Activated T-helper 1 cell treated with anti-CD3 and anti-CD28 coated beads, Interleukin-12 subunit alpha, Interleukin-12 subunit beta, Interleukin-2, Interleukin-4 antibody, amounts not matched to agents 30 ng/mL and 10 ng/mL and 1 ng/mL, durations not matched to agents 14 hours and 24 hours and 36 hours (primary cell): Measurements from ENCODE around the gene ZNF773. TPM values are rescaled to one million over a fixed set of nuclear protein-coding genes. Genes with fewer than 3 reads are reported as not detected.
"Not testable (repeated sequence)": the region's sequence is repeated elsewhere in the genome, so short reads cannot be mapped to it uniquely, and the experiment has no call there.

Experiments
- DNase-seq: peaks from one replicate; pipeline ENCODE4 v3.0.0; 2021; ENCODE audit warnings: low spot score
- H3K27ac Mint-ChIP-seq: one replicate; pipeline ENCODE4 v1.8.0; 2021; ENCODE audit warnings: mild to moderate bottlenecking, mixed read lengths
- H3K27me3 Mint-ChIP-seq: one replicate; pipeline ENCODE4 v1.8.0; 2022; ENCODE audit warnings: mild to moderate bottlenecking, moderate library complexity, mixed read lengths; ENCODE audit not compliant: insufficient read depth
- H3K36me3 Mint-ChIP-seq: one replicate; pipeline ENCODE4 v1.8.0; 2021; ENCODE audit warnings: low read depth, mixed read lengths
- H3K4me1 Mint-ChIP-seq: one replicate; pipeline ENCODE4 v1.8.0; 2021; ENCODE audit warnings: low read depth, mixed read lengths
- H3K4me3 Mint-ChIP-seq: one replicate; pipeline ENCODE4 v1.8.0; 2021; ENCODE audit warnings: mild to moderate bottlenecking, moderate library complexity, mixed read lengths
- H3K9me3 Mint-ChIP-seq: one replicate; pipeline ENCODE4 v1.8.0; 2021; ENCODE audit warnings: mixed read lengths
- intact Hi-C: fragments of 100-400 bp; cut with micrococcal nuclease; formaldehyde crosslinking; loops from one replicate; pipeline ENCODE4 v1.15.1; 2024
- total RNA-seq: library from RNA; stranded (reverse); gene quantifications from 2 replicates; pipeline ENCODE4 v1.2.3, GENCODE V29; 2022

The ZNF773 gene
- 5.0 and 5.8 TPM in 2 replicates for total RNA-seq

DNA sequence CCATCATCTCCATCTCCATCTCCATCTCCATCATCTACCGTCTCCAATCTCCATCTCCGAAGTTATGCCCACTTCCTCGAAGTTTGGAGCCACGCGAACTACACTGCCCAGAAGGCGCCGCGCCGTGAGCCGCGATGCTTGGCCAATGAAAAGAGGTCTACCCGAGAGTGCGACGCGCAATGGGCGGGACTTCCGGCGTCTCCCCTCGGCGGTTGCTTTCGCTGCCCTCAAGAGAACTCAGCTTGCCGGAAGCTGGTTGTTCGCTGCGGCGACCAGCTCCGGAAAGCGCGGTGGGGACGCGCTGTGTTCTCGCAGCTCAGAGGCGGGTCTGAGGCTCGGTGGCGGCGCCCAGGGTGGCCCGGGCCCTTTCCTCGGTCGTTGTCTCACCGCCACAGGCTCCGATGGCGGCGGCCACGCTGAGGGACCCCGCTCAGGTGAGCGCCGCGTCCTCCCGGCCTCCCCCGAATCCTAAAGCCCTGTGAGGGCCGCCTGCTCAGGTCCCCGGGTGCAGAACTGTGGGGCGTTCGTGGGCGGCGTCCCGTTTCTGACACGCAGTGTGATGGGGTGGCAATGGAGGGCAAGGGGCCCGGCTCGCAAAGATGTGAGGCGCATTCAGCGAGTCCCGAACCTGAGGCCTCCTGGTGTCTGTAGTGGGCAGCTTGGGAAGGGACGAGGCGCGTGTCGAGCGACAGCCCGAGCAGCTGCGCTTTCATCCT is at the start of gene ZNF773:
Gene ZNF773 (plus strand): TSS at position 259 of the 716 bp plus-strand sequence. CDS start 143 bp downstream, at position 402.
- peak within 1 kb of the TSS; percentile 87 for H3K27ac Mint-ChIP-seq
- H3K4me3 Mint-ChIP-seq: peak within 1 kb of the TSS; percentile 81
- H3K36me3 Mint-ChIP-seq: peaks cover 44% of the 10 kb centered on the region
- H3K9me3 Mint-ChIP-seq: peaks cover 63% of the 10 kb centered on the region
- peak; percentile 93 for DNase-seq
- intact Hi-C loops: loop anchor here (1.0 to 2.0 kb wide), 10 partner anchors 13 to 940 kb away; partner anchors contain the start of genes ZNF132, ZNF17, ZNF419 and ZNF460
- H3K4me1 Mint-ChIP-seq: peaks cover 22% of the 10 kb centered on the region
- not testable (repeated sequence) for H3K27me3 Mint-ChIP-seq

DNA sequence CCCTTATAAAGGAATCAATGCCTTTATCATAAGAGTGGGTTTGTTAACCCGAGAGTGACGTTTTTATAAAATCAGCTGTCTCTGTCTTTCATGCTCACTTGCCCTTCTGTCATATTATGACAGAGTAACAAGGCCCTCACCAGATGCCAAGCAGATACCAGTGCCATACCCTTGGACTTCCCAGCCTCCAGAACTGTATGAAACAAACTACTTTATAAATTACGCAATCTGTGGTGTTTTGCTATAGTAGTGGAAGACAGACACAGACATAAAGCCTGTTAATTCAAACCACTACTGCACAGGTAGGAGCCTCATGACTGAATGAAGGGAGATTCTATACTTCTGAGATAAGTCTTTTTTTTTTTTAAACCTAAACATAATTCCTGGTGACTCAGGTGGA is 47.4 kb upstream of the ZNF773 start:
- intact Hi-C loops: no loop called here
- Mint-ChIP-seq H3K4me3 (no peak overlapping the region), H3K27me3 (no peaks in the 10 kb centered on the region), H3K9me3 (peaks cover 57% of the 10 kb centered on the region), H3K27ac (no peak overlapping the region), H3K36me3 (peaks cover 3% of the 10 kb centered on the region), H3K4me1 (no peaks in the 10 kb centered on the region)
- DNase-seq: no peak

DNA sequence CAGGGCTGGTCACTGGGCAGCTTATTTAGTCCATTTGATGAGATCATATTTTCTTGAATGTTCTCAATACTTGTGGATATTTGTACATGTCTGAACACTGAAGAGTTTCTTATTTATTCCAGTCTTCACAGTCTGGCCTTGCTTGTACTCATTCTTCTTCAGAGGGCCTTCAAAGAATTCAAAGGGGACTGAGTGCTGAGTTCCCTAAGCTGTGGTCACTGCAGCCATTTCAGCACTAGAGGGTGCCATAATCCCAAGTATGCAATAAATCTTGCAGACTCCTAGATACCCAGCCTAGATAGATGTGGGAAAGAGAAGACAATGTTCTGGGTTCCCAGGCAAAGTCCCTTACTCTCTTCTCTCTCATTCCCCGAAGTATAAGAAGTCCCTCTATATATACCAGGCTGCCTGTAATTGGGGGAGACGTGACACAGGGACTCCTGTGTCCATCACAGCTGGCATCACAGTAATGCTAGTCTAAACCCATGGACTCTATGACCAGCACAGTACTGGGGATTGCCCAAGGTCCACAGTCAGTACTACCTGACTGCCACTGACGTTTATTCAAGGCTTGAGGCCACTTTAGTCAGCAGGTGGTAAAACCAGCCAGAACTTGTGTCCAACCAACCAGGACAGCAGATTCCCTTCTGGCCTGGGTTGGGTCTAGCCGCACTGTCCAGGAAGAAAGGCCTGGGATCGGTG is 33.9 kb upstream of the ZNF773 start:
- DNase-seq: peak; percentile 19
- Mint-ChIP-seq H3K4me1 (no peaks in the 10 kb centered on the region), H3K9me3 (peaks cover 67% of the 10 kb centered on the region), H3K27ac (no peak overlapping the region), H3K4me3 (no peak overlapping the region), H3K36me3 (peaks cover 1% of the 10 kb centered on the region), H3K27me3 (no peaks in the 10 kb centered on the region)
- intact Hi-C loops: loop anchor here (1.0 kb wide), 1 partner anchor 689 kb away; no protein-coding TSS in a partner anchor

DNA sequence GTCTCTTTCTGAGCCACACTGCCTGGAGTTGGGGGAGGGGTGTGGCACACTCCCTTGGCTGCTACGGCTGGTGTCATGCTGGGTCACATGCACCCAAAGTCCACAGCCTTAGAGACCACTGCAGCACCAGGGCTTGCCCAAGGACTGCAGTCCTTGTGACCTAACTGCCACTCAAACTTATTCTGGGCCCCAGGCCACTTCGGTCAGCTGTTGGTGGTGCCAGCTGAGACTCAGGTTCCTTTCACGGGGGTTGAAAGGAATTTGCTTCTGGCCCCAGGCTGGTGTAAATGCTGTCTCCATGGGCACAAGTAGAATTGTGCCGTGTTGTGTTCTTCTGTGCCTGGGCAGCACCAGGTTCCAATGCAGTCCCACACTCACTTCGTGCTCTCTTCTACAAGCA is 33.2 kb upstream of the ZNF773 start:
- intact Hi-C loops: no loop called here
- H3K9me3 Mint-ChIP-seq: peaks cover 67% of the 10 kb centered on the region
- no peak overlapping the region for H3K27ac Mint-ChIP-seq

DNA sequence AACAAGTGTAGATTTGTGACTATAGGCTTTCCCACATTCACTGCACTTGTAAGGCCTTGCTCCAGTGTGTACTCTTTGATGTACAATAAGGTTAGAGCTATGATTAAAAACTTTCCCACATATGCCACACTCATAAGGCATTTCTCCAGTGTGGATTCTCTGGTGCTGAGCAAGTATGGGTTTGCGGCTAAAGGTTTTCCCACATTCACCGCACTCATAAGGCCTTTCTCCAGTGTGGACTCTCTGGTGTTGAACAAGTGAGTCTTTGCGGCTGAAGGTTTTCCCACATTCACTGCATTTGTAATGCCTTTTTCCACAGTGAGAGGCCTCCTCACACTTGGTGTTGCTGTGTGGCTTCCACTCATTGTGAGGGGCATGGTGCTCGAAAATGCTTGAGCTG is 26.1 kb upstream of the ZNF773 start:
- H3K9me3 Mint-ChIP-seq: peaks cover 91% of the 10 kb centered on the region
- H3K27me3 Mint-ChIP-seq: no peaks in the 10 kb centered on the region
- H3K4me1 Mint-ChIP-seq: peaks cover 11% of the 10 kb centered on the region
- intact Hi-C loops: no loop called here
- peaks cover 29% of the 10 kb centered on the region for H3K36me3 Mint-ChIP-seq
- no peak for DNase-seq
- no peak overlapping the region for H3K4me3 Mint-ChIP-seq
- H3K27ac Mint-ChIP-seq: no peak overlapping the region

More for the DNA sequence above, 33.2 kb upstream of the ZNF773 start:
- Mint-ChIP-seq H3K4me3 (no peak overlapping the region), H3K36me3 (peaks cover 3% of the 10 kb centered on the region), H3K27me3 (no peaks in the 10 kb centered on the region), H3K4me1 (no peaks in the 10 kb centered on the region)
- DNase-seq: no peak

DNA sequence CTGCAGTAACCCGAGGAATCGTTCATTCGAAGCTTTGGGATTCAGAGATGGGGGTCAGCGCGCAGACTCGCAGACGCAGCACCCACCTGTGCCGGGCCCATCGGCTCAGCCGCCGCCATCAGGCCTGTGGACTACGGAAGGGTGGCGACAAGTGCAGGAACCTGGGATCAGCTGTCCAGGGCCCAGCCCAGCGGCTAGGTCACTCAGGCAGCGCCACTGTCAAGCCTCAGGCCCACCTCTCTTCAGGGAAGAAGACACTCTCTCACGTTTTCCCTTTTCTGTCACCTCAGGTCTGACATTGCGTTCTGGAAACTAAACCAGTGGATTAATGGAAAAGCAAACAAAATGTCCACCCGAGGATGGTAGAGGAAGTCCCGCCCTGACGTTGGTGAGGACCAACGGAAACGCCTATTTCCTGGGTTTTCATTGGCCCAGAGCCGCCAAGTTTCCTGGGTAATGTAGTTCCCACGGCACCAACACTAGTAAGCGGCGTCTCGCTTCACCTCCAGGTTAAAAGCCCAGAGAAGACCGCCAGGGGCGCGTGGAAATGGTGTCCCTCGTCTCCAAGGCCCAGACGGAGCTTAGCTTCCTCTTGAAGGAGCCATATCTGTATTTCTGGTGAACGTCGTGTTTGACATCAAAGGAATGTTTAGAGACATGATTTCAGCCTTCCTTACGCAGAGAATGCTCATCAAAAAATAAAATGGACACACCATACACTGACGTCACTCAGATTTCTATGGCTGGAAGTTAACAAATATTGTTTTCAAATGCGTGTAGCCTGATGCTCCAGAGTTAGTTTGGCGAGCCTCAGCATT is 22.3 kb upstream of the ZNF773 start, which contains the start of gene ZNF772:
Gene ZNF772 (minus strand): TSS at position 376 of the 818 bp plus-strand sequence. CDS start 257 bp downstream, at position 119.
- DNase-seq: peak; percentile 80
- intact Hi-C loops: loop anchor here (1.0 to 5.0 kb wide), 5 partner anchors 10 to 205 kb away; partner anchors contain the start of genes TRAPPC2B, ZNF419, ZNF547 and ZNF551
- peak within 1 kb of the TSS; percentile 89 for H3K27ac Mint-ChIP-seq
- H3K4me3 Mint-ChIP-seq: peak within 1 kb of the TSS; percentile 90
- peaks cover 73% of the 10 kb centered on the region for H3K9me3 Mint-ChIP-seq
- H3K36me3 Mint-ChIP-seq: peaks cover 25% of the 10 kb centered on the region
- no peaks in the 10 kb centered on the region for H3K27me3 Mint-ChIP-seq
- peaks cover 11% of the 10 kb centered on the region for H3K4me1 Mint-ChIP-seq

DNA sequence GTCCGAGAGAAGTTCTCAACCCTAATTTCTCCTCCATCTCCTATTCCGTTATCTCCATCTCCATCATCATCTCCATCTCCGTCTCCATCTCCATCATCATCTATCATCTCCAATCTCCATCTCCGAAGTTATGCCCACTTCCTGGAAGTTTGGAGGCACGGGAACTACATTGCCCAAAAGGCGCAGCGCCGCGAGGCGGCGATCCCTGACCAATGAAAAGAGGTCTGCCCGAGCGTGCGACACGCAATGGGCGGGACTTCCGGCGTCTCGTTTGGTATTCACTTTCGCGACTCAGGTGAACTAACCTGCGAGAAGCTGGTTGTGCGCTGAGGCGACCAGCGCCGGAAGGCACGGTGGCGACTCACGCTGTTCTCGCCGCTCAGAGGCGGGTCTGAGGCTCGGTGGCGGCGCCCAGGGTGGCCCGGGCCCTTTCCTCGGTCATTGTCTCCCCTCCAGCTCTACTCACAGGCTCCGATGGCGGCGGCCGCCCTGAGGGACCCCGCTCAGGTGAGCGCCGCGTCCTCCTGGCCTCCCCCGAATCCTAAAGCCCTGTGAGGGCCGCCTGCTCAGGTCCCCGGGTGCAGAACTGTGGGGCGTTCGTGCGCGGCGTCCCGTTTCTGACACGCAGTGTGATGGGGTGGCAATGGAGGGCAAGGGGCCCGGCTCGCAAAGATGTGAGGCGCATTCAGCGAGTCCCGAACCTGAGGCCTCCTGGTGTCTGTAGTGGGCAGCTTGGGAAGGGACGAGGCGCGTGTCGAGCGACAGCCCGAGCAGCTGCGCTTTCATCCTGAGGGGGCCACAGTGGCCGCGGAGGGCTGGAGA is 12.1 kb upstream of the ZNF773 start, which contains the start of gene ZNF419:
Gene ZNF419 (plus strand): TSS at position 274 of the 822 bp plus-strand sequence. CDS start 201 bp downstream, at position 475.
- intact Hi-C loops: loop anchor here (1.0 to 5.0 kb wide), 11 partner anchors 10 to 695 kb away; partner anchors contain the start of genes TRAPPC2B, ZNF17, ZNF211 and ZNF264
- Mint-ChIP-seq H3K27ac (peak within 1 kb of the TSS; percentile 59), H3K4me3 (peak within 1 kb of the TSS; percentile 76), H3K36me3 (peaks cover 27% of the 10 kb centered on the region), H3K9me3 (peaks cover 48% of the 10 kb centered on the region), H3K4me1 (peaks cover 16% of the 10 kb centered on the region)
- DNase-seq: peak; percentile 89
- H3K27me3 Mint-ChIP-seq: not testable (repeated sequence)

DNA sequence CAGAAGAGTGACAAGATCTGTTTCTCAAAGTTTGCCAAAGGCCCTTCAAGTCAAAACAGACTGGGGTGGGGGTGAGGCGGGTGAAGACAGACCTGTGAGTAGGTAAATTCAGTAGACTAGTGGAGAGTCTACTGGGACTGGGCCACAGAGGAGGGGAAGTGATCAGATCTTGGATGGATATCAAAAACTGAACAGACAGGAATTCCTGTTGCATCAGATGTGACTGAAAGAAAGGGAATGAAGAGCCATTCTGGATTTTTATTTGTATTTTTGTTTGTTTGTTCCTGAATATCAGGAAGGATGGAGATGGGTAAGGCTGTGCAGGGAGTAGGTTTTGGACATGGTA is 11.5 kb upstream of the ZNF773 start:
- intact Hi-C loops: loop anchor here (5.0 kb wide), 2 partner anchors 296 to 694 kb away; partner anchors contain the start of genes ZNF264 and ZNF274
- H3K4me3 Mint-ChIP-seq: peak overlapping the region; percentile 76
- peaks cover 32% of the 10 kb centered on the region for H3K36me3 Mint-ChIP-seq
- H3K27ac Mint-ChIP-seq: peak overlapping the region; percentile 59
- not testable (repeated sequence) for H3K27me3 Mint-ChIP-seq, DNase-seq
- peaks cover 52% of the 10 kb centered on the region for H3K9me3 Mint-ChIP-seq
- H3K4me1 Mint-ChIP-seq: peaks cover 16% of the 10 kb centered on the region

DNA sequence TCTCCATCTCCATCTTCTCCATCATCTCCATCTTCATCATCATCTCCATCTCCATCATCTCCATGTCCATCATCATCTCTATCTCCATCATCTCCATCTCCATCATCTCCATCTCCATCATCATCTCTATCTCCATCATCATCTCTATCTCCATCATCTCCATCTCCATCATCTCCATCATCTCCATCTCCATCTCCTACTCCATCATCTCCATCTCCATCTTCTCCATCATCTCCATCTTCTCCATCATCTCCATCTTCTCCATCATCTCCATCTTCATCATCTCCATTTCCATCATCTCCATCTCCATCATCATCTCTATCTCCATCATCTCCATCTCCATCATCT is 432 bp upstream of the ZNF773 start:
- peaks cover 44% of the 10 kb centered on the region for H3K36me3 Mint-ChIP-seq
- H3K4me3 Mint-ChIP-seq: peak overlapping the region; percentile 81
- peak overlapping the region; percentile 87 for H3K27ac Mint-ChIP-seq
- H3K4me1 Mint-ChIP-seq: peaks cover 22% of the 10 kb centered on the region
- H3K27me3 Mint-ChIP-seq, DNase-seq: not testable (repeated sequence)
- intact Hi-C loops: loop anchor here (1.0 to 2.0 kb wide), 10 partner anchors 12 to 941 kb away; partner anchors contain the start of genes ZNF132, ZNF17, ZNF419 and ZNF460
- H3K9me3 Mint-ChIP-seq: peaks cover 68% of the 10 kb centered on the region

DNA sequence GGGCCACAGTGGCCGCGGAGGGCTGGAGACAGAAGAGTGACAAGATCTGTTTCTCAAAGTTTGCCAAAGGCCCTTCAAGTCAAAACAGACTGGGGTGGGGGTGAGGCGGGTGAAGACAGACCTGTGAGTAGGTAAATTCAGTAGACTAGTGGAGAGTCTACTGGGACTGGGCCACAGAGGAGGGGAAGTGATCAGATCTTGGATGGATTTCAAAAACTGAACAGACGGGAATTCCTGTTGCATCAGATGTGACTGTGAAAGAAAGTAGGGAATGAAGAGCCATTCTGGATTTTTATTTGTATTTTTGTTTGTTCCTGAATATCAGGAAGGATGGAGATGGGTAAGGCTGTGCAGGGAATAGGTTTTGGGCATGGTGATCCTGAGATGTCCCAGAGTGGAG is 662 bp downstream of the ZNF773 start:
- Mint-ChIP-seq H3K4me3 (peak overlapping the region; percentile 81), H3K27ac (peak overlapping the region; percentile 44), H3K36me3 (peaks cover 46% of the 10 kb centered on the region), H3K9me3 (peaks cover 62% of the 10 kb centered on the region), H3K4me1 (peaks cover 22% of the 10 kb centered on the region)
- intact Hi-C loops, DNase-seq, H3K27me3 Mint-ChIP-seq: not testable (repeated sequence)

DNA sequence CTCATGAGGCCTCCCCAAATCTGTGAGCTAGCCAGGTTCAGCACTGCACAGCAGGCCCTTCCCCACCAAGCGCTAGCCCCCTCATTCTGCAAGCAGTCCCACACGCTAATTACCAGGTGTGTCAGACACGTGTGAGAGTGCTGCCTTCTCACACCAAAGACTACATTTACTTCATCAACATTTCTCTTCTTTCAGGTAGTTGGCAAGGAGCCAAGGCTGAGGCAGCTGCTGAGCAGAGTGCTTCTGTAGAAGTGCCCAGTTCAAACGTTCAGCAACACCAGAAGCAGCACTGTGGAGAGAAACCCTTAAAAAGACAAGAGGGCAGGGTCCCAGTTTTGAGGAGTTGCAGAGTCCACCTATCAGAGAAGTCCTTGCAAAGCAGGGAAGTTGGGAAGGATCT is 6.4 kb downstream of the ZNF773 start:
- Mint-ChIP-seq H3K4me1 (peaks cover 7% of the 10 kb centered on the region), H3K36me3 (peaks cover 69% of the 10 kb centered on the region), H3K27ac (no peak overlapping the region), H3K27me3 (no peaks in the 10 kb centered on the region), H3K9me3 (peaks cover 73% of the 10 kb centered on the region), H3K4me3 (no peak overlapping the region)
- intact Hi-C loops: no loop called here
- DNase-seq: no peak
